Activated naive CD8-positive, alpha-beta T cell treated with anti-CD3 and anti-CD28 coated beads for 36 hours (primary cell): ENCODE data around the gene FOXRED1. TPM values are rescaled to one million over a fixed set of nuclear protein-coding genes. Genes with fewer than 3 reads are reported as not detected.
A peak's percentile ranks its signal among the peaks of the same experiment; 100 is the strongest.

Experiments used
- DNase-seq: peaks from one replicate; pipeline ENCODE4 v3.0.0; 2021
- H3K27ac Mint-ChIP-seq: one replicate; pipeline ENCODE4 v1.8.0; 2022; ENCODE audit warnings: mild to moderate bottlenecking, moderate library complexity, mixed read lengths
- H3K27me3 Mint-ChIP-seq: one replicate; pipeline ENCODE4 v1.8.0; 2022; ENCODE audit warnings: mild to moderate bottlenecking, mixed read lengths
- H3K36me3 Mint-ChIP-seq: one replicate; pipeline ENCODE4 v1.8.0; 2021; ENCODE audit warnings: mild to moderate bottlenecking, mixed read lengths
- H3K4me1 Mint-ChIP-seq: one replicate; pipeline ENCODE4 v1.8.0; 2021; ENCODE audit warnings: mixed read lengths
- H3K4me3 Mint-ChIP-seq: one replicate; pipeline ENCODE4 v1.8.0; 2022; ENCODE audit warnings: mild to moderate bottlenecking, moderate library complexity, mixed read lengths
- H3K9me3 Mint-ChIP-seq: one replicate; pipeline ENCODE4 v1.8.0; 2022; ENCODE audit warnings: mixed read lengths
- total RNA-seq, 2 experiments: library from RNA; stranded (reverse); gene quantifications; one replicate each; pipeline ENCODE4 v1.2.3, GENCODE V29; 2021

The FOXRED1 gene
- total RNA-seq, 2 experiments from 2014 or later: 43.8 to 44.5 TPM

GRCh38 chr11:126313826-126314225, 44.9 kb downstream of the FOXRED1 start:
- no peak for DNase-seq
- Mint-ChIP-seq H3K27me3 (no peaks in the 10 kb centered on the region), H3K4me3 (no peak overlapping the region), H3K4me1 (peaks cover 20% of the 10 kb centered on the region), H3K27ac (no peak overlapping the region), H3K9me3 (peaks cover 11% of the 10 kb centered on the region), H3K36me3 (peaks cover 26% of the 10 kb centered on the region)

GRCh38 chr11:126317432-126317755, 48.4 kb downstream of the FOXRED1 start:
- H3K4me3 Mint-ChIP-seq: peak overlapping the region; percentile 50
- peaks cover 11% of the 10 kb centered on the region for H3K9me3 Mint-ChIP-seq
- peaks cover 30% of the 10 kb centered on the region for H3K4me1 Mint-ChIP-seq
- H3K36me3 Mint-ChIP-seq: peaks cover 32% of the 10 kb centered on the region
- DNase-seq: no peak
- H3K27ac Mint-ChIP-seq: peak overlapping the region; percentile 75
- no peaks in the 10 kb centered on the region for H3K27me3 Mint-ChIP-seq

- Mint-ChIP-seq H3K9me3 (peaks cover 11% of the 10 kb centered on the region), H3K27me3 (no peaks in the 10 kb centered on the region), H3K36me3 (peaks cover 32% of the 10 kb centered on the region), H3K27ac (peak overlapping the region; percentile 75), H3K4me3 (peak overlapping the region; percentile 50), H3K4me1 (peaks cover 30% of the 10 kb centered on the region)
- DNase-seq: peak; percentile 28
Observed at GRCh38 chr11:126317756-126318573, 49.0 kb downstream of the FOXRED1 start.

- DNase-seq: no peak
- Mint-ChIP-seq H3K36me3 (peaks cover 32% of the 10 kb centered on the region), H3K27me3 (no peaks in the 10 kb centered on the region), H3K27ac (peak overlapping the region; percentile 75), H3K9me3 (peaks cover 11% of the 10 kb centered on the region), H3K4me3 (peak overlapping the region; percentile 50), H3K4me1 (peaks cover 30% of the 10 kb centered on the region)
Observed at GRCh38 chr11:126318574-126319373, 49.8 kb downstream of the FOXRED1 start.

- peaks cover 27% of the 10 kb centered on the region for H3K36me3 Mint-ChIP-seq
- H3K9me3 Mint-ChIP-seq: peaks cover 8% of the 10 kb centered on the region
- H3K27ac Mint-ChIP-seq: peak overlapping the region; percentile 39
- no peak overlapping the region for H3K4me3 Mint-ChIP-seq
- H3K27me3 Mint-ChIP-seq: no peaks in the 10 kb centered on the region
- DNase-seq: no peak
- H3K4me1 Mint-ChIP-seq: peaks cover 30% of the 10 kb centered on the region
Observed at GRCh38 chr11:126319374-126319740, 50.4 kb downstream of the FOXRED1 start.

GRCh38 chr11:126322996-126323395, 54.0 kb downstream of the FOXRED1 start:
- peaks cover 27% of the 10 kb centered on the region for H3K4me1 Mint-ChIP-seq
- no peaks in the 10 kb centered on the region for H3K27me3 Mint-ChIP-seq
- H3K4me3 Mint-ChIP-seq: no peak overlapping the region
- H3K9me3 Mint-ChIP-seq: no peaks in the 10 kb centered on the region
- peaks cover 5% of the 10 kb centered on the region for H3K36me3 Mint-ChIP-seq
- DNase-seq: no peak
- H3K27ac Mint-ChIP-seq: no peak overlapping the region

- Mint-ChIP-seq H3K4me1 (peaks cover 13% of the 10 kb centered on the region), H3K36me3 (peaks cover 1% of the 10 kb centered on the region), H3K27me3 (no peaks in the 10 kb centered on the region), H3K4me3 (no peak overlapping the region), H3K27ac (no peak overlapping the region), H3K9me3 (no peaks in the 10 kb centered on the region)
- no peak for DNase-seq
Observed at GRCh38 chr11:126327281-126328000, 58.5 kb downstream of the FOXRED1 start.

Other genes starting within 250 kb of the FOXRED1 start
- 1 to 10 TPM; 2.0 to 2.6 TPM for gene CDON, start 206.3 kb upstream of the FOXRED1 start, total RNA-seq
- 10 to 100 TPM; 49.0 to 52.8 TPM for gene RPUSD4, start 57.5 kb upstream of the FOXRED1 start, total RNA-seq
- 10 to 100 TPM; 16.0 to 16.7 TPM for gene FAM118B, start 57.4 kb upstream of the FOXRED1 start, total RNA-seq
- 100 to 1,000 TPM; 153 to 158 TPM for gene SRPRA, start 259 bp upstream of the FOXRED1 start, total RNA-seq
- gene TIRAP, start 13.9 kb downstream of the FOXRED1 start, total RNA-seq: 1 to 10 TPM; 4.7 to 5.2 TPM
- gene DCPS, start 34.9 kb downstream of the FOXRED1 start, total RNA-seq: 10 to 100 TPM; 29.1 to 29.3 TPM
- 10 to 100 TPM; 10.6 to 11.8 TPM for gene ST3GAL4, start 86.5 kb downstream of the FOXRED1 start, total RNA-seq